K562 treated with DMSO at 1 percent for 4 hours (cell line): Measurements from ENCODE around the gene RPP40. TPM values are rescaled to one million over a fixed set of nuclear protein-coding genes. Genes with fewer than 3 reads are reported as not detected.

Experiments
- total RNA-seq: library from RNA; unstranded; fragments of 300-600 nt; gene quantifications from 2 replicates; pipeline ENCODE4 v1.2.3, GENCODE V29; 2022; ENCODE audit not compliant: insufficient read depth

Gene RPP40, protein sequence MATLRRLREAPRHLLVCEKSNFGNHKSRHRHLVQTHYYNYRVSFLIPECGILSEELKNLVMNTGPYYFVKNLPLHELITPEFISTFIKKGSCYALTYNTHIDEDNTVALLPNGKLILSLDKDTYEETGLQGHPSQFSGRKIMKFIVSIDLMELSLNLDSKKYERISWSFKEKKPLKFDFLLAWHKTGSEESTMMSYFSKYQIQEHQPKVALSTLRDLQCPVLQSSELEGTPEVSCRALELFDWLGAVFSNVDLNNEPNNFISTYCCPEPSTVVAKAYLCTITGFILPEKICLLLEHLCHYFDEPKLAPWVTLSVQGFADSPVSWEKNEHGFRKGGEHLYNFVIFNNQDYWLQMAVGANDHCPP
- 1.4 and 6.7 TPM in 2 replicates for total RNA-seq

DNA sequence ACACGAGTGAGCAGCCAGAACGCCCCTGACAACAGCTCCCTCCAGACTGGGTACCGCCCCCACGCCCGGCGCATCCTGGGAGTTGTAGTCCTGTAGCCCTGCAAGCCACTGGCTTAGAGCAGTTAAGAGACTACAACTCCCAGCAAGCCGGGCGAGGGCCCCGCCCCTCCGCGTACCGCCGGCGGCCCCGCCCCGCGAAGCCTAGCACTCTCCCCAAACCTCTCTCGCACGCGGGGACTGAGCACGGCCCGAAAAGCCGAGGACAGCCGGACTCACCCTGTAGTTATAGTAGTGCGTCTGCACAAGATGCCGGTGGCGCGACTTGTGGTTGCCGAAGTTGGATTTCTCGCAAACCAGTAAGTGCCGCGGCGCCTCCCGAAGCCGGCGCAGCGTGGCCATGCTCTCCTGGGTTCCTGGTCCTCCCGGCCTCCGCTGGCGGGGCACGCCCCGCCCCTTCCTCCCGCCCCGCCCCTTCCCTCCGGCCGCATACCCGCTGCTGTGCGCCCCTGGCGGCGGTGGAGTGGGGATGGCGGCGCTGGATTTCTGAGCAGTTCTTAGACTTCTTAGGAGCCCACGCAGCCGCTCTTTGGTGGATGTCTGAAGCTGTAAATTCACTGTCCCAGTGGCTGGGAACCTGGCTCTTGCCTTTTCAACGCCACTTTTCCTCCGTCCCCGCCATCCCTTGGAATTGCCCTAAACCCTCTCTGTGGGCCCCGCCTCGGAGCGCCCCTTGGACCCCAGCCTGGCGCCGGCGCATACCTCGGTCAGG, at the start of gene RPP40:
RPP40 (minus strand) TSS at position 434 of the 769 bp plus-strand sequence; CDS start at position 399, 35 bp downstream.

Other genes starting within 250 kb of the RPP40 start
- 31.3 and 33.9 TPM in 2 replicates for gene CDYL, start 227.6 kb downstream of the RPP40 start, total RNA-seq
- gene PPP1R3G, start 81.3 kb upstream of the RPP40 start, total RNA-seq = 0.11 TPM in 1 of 2 replicates, not detected in the other